GM08714 (cell line): Measurements from ENCODE around the gene NOTCH2.
"Not testable (repeated sequence)": the region's sequence is repeated elsewhere in the genome, so short reads cannot be mapped to it uniquely, and the experiment has no call there.

Source experiments
- H3K4me3 ChIP-seq: fragments of 200-500 bp; sonication (Bioruptor generic); 2 replicates; pipeline ENCODE4 v1.5.1; 2014; ENCODE audit warnings: mild to moderate bottlenecking, low read length, inconsistent platforms

The NOTCH2 gene

DNA sequence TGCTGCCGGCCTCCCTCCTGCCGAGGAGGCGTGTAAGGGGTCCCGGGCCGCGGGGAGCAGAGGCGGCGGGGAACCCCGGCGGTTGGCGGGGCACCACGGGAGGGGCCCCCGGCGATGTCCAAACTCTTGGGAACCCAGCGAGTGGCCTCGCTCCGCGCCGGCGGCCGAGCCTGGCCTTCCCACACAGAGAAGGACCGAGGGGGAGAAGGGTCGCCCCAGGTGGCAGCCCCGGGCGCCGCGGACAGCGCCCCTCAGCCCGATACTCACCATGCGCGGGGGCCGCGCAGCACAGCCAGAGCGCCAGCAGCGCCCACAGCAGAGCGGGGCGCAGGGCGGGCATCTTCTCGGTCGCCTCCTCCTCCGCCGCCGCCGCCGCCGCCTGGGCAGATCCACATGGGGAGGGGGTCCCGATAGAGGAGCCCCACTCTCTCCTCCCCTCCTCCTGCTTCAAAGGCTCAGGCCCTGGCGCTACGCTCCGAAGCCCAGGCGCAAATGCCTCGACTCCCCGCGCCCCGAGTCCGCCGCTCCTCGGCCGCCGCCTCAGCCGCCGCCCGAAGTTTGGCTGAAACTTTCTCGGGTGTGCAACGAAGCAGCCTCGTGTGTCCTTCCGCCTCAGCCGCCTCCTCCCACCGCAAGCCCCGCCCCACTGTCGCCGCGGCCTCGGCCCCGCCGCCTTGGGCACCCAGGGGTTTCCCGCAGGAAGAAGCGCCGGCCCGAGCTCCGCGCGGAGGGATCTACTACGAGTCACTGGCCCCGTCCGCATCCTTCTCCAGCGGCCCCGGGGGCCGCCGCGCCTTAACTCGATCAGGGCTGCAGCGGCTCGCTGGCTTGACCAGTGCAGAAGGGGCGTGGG, at the start of gene NOTCH2:
NOTCH2 (minus strand) TSS at position 596 of the 853 bp plus-strand sequence; CDS start at position 340, 256 bp downstream.
- H3K4me3 ChIP-seq = peak within 1 kb of the TSS; percentile 41; the same call in 1 of the 2 replicates

DNA sequence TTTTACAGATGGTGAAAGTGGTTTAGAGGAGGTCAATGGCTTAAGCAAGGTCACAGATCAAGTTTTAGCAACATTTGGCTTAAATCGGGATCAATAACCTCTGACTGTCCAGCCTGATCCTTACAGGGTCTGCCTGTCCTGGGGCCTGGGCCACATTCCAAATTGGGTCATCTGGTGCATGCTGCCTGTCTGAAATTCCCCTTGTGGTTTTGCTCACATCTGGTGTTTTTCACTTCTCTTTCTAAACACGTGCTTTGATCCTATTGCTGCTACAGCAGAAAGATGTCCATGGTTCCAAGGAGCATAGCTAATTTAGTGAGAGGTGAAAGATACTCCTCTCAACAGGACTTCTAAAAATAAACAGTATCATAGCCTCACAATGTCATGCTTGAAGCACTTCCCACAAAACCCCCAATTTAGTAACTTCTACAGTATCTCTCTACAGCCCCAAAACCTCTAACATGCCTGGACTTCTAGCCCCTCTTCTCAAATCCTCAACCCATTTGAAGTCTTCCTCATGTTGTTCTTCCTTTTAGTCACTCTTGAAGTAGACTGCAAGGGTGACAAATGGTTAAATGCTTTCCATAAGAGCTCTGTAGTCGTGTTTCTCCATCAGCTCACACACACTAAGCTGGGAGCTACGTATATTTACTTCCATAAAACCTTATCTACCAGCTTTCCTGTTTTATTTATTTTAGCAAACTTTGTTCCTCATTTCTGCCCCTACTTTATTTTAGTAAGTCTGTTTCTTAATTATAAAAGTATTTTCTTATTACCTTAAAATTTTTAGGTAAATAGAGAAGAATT, 48.1 kb upstream of the NOTCH2 start:
- not testable (repeated sequence) for H3K4me3 ChIP-seq

DNA sequence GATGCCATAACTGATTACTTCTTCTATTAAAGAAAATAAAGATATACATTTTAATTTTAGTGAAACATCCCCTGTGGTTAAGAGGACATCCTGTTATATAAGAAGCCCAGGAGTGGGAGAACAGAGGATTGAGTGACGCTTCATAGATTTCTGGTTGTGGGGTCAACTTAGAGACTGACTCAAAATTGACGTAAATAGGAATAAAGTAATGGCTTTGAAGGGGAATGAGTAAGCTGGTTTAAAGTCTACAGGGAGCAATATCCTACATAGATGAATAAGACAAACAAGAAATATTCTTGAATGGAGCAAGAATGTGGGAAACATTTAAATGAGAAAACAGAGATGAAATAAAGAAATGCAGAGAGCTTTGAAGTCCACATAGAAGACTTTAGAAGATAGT, 46.6 kb upstream of the NOTCH2 start:
- H3K4me3 ChIP-seq = not testable (repeated sequence)

GRCh38 chr1:120113134-120113533, 43.7 kb upstream of the NOTCH2 start:
- not testable (repeated sequence) for H3K4me3 ChIP-seq

- H3K4me3 ChIP-seq = not testable (repeated sequence)
Observed at GRCh38 chr1:120112212-120112611, 42.8 kb upstream of the NOTCH2 start.

DNA sequence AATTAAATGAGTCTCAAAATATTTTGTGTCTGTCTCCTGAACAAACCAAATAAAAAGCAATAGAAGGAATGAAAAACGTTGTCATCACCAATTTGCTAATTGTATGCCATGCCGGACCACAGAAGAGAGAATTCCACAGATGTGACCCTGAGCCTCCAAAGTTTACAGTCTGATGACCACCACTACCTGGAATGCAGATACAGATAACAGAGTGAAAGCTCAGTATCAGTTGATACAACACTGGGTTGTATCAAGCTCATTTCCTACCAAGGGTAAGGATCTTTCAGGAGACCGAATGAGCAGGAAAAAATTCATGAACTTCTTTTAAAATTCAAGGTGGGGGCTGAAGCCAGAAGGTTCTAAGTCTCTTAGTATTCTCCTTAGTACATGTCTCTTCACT, 42.3 kb upstream of the NOTCH2 start:
- H3K4me3 ChIP-seq = not testable (repeated sequence)

DNA sequence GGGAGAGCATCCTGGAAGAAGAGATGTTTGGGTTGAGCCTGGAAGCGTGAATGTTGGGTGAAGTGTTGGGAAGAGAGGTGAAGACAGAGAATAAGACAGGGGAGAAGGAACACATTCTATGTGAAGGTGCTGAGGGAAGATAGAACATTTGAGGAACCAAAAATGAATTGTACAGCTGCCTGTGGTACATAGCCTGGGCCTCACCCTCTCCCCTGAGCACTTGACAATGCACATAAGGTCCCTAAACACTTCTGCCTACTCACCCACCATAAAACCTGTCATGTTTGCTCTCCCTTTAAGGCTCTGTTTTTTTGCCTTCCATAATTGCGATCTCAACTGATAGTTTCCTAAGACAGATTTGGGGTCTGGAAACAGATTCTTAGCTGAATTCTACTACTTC, 41.5 kb upstream of the NOTCH2 start:
- H3K4me3 ChIP-seq = not testable (repeated sequence)

DNA sequence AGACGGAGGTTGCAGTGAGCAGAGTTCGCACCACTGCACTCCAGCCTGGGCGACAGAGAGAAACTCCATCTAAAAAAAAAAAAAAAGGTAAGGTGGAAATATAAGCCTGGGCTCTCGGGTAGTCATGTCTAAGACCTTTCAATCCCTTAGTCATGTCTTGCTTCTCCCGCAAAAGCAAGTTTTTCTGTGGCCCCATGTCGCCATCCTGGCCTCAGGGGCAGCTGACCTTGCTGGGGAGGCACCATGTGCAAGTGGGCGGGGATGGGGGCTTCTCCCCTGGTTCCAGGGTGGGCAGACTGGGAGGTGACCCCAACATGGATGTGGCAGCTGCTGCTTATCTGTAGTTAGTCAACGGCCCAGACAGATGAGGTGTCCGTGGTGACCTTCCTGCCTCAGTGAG, 40.2 kb upstream of the NOTCH2 start:
- not testable (repeated sequence) for H3K4me3 ChIP-seq

GRCh38 chr1:120109180-120109579, 39.7 kb upstream of the NOTCH2 start:
- H3K4me3 ChIP-seq = not testable (repeated sequence)

GRCh38 chr1:120105288-120105687, 35.8 kb upstream of the NOTCH2 start:
- not testable (repeated sequence) for H3K4me3 ChIP-seq

DNA sequence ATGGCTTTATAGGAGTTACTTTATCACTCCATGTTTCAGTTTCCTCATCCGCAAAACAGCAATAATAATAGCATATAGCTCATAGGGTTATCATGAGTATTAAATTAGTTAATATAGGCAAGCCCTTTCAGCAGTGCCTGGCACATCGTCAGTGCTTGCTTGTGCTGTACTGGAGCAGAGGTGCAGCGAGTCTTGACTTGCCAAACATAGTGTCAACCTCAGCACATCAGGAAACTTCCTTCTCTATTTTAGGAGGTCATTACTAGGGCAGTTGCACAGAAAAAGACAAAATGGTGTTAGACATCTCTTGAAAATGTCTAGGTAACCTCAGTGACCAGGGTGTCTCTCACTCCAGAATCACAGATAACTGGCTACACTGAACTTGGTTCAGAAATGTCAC, 34.3 kb upstream of the NOTCH2 start:
- not testable (repeated sequence) for H3K4me3 ChIP-seq

DNA sequence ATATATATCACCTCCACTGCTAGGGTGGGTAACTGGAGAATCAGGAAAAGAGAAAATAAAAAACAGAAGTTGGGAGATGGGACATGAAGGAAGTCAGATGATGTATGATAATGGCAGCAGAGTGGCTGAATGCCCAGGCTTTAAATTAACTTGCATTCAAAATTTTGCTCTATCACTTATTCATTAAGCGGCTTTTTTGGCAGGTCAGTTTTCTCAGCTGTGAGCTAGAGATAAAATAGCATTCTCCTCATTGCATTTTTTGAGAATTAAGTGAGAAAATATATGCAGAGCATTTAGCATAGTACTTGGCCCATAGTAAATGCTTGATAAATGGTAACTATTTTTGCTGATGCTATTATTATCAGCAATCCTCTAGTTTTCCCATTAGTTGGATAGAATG, 32.1 kb upstream of the NOTCH2 start:
- not testable (repeated sequence) for H3K4me3 ChIP-seq

GRCh38 chr1:120100590-120100989, 31.1 kb upstream of the NOTCH2 start:
- H3K4me3 ChIP-seq = not testable (repeated sequence)

DNA sequence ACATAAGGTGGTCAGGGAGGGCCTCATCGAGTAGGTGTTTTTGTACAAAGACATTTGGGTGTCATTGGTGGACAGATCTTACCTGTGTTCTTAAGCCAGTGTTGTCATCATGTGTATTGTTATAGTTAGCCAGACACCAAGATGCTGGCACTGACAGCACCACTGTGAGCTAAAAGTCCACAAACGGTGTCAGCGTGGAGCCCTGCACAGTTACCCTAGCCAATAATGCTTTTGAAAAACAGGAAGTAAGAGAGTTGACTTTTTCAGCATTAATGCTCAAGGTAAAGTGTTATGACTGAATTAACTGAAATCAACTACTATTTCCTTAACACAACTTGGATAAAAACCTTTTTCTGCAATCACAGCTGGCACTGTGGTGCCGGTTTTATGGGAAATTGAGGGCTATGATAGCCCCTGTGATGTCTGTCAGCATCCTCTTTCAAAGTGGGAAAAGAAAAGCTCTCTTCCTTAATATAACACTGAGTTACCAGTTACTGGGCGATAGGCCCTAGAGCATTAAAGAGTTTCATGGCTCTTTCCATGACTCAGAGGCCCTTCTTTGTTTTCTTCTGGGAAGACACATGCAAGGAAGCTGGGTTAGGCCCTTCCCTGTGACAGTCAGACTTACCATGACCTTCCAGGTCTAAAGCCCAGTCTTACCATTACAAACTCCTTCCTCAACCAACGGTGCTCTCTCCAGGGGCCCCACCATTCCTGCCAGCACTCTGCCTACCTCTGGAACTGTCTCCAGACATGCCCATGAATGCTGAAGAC, 29.7 kb upstream of the NOTCH2 start:
- not testable (repeated sequence) for H3K4me3 ChIP-seq

GRCh38 chr1:120096981-120097545, 27.6 kb upstream of the NOTCH2 start:
- not testable (repeated sequence) for H3K4me3 ChIP-seq

- H3K4me3 ChIP-seq = not testable (repeated sequence)
Observed at GRCh38 chr1:120093548-120094181, 24.2 kb upstream of the NOTCH2 start.

GRCh38 chr1:120092232-120093218, 23.1 kb upstream of the NOTCH2 start:
- H3K4me3 ChIP-seq = not testable (repeated sequence)

DNA sequence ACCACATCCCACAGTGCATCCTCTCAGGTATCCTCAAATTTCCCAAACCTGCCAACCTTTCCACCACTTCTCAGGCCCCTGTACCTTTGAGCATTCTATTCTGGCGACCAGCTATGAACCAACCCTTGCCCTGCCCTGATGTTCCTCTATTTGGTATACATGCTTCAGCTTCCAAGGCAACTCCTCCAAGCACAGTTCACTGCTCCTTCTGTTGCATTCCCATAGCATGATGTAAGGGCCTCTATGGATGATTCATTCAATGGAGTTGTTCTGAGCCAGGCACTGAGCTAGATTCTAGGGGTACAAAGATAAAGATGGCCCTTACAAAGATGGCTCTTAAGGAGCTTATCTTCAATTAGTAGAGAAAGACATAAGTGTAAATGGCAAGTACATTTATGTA, 21.4 kb upstream of the NOTCH2 start:
- H3K4me3 ChIP-seq = not testable (repeated sequence)

- H3K4me3 ChIP-seq = not testable (repeated sequence)
Observed at GRCh38 chr1:120087959-120088358, 18.5 kb upstream of the NOTCH2 start.

DNA sequence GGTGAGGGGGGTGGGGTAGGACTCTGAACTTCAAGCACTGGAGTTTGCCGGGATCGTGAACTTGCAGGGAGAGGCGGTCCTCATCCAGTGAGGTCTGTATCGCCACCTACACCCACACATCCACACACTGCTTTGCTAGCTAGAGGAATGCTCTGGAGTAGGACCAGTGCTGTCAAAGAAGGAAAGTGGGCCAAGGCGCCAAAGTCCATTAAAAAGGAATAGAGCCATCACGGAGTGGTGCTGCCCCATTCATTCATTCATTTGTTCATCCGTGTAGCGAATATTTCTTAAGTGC, 405 bp upstream of the NOTCH2 start:
- H3K4me3 ChIP-seq = not testable (repeated sequence)
